HG03064 (cell line): ENCODE measurements around the gene IFNL1.
A peak's percentile ranks its signal among the peaks of the same experiment; 100 is the strongest.
"Not testable (repeated sequence)": the region's sequence is repeated elsewhere in the genome, so short reads cannot be mapped to it uniquely, and the experiment has no call there.

Experiments used
- ATAC-seq: cut with Tn5 transposase; IDR thresholded peaks from one replicate; pipeline ENCODE4 v1.9.1; 2021; ENCODE audit warnings: low read depth; ENCODE audit not compliant: unreplicated experiment

IFNL1 gene

GRCh38 chr19:39328046-39328705, 32.0 kb downstream of the IFNL1 start:
- no peak for ATAC-seq

GRCh38 chr19:39329948-39330347, 33.7 kb downstream of the IFNL1 start:
- no peak for ATAC-seq

DNA sequence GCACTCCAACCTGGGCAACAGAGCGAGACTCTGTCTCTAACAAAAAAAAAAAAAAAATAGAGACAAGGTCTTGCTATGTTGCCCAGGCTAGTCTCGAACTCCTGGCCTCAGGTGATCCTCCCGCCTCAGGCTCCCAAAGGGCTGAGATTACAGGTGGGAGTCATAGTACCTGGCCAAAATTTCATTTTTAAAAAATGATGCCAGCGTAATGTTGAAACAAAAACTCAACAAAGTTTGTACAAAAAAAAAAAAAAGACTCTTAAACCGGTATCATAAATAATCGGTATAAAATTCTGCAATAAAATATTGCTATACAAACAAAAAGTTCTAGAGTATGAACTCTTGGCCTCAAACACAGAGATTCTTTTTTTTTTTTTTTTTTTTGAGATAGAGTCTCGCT, 36.1 kb downstream of the IFNL1 start:
- ATAC-seq = no peak

DNA sequence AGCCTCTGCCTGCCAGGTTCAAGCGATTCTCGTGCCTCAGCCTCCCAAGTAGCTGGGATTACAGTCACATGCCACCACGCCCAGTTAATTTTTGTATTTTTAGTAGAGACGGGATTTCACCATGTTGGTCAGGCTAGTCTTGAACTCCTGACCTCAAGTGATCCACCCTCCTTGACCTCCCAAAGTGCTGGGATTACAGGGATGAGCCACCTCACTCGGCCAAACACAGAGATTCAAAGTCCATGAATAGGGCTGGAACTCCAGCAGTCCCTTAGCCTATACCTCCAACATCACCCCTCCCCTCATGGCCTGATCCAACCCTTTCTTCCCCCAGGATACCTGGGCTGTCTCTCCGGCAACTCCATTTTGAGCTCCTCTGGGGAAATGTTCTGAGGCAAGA, 36.5 kb downstream of the IFNL1 start:
- ATAC-seq = not testable (repeated sequence)

GRCh38 chr19:39333507-39333906, 37.3 kb downstream of the IFNL1 start:
- ATAC-seq = no peak

- ATAC-seq = no peak
Measured at GRCh38 chr19:39334444-39334976, 38.3 kb downstream of the IFNL1 start.

DNA sequence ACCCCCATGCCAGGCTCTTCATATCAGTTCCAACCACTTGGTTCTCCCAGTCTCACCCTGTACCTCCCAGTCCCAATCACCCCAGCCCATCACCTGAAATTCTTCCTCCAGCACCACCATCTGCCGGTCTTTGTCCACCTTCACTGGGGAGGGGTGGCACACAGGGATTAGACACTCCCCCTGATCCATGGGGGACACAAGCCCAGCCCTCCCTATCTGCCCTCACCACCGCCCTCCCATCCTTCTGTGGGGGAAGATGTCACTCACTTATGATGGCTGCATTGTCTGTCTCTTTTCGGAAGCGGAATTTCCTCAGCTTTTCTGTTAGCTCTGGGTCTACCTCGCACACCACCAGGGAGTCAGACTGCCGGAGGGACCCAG, 39.0 kb downstream of the IFNL1 start:
- no peak for ATAC-seq

DNA sequence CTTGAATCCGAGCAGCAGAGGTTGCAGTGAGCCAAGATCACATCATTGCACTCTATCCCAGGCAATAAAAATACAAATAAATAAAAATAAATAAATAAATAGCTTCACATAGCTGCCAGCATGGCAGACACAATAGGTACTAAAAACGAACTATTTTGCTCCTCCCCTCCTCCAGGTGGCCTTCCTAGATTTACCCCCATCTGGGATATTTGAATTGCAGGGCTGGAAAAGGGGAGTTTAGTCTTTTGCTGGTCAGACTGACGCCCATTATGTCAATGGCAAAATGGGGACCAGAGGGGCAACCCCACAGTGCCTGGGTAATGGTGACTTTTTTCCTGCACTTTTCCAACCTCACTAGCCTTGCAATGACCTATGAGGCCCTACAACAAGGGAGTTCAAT, 40.3 kb downstream of the IFNL1 start:
- no peak for ATAC-seq

DNA sequence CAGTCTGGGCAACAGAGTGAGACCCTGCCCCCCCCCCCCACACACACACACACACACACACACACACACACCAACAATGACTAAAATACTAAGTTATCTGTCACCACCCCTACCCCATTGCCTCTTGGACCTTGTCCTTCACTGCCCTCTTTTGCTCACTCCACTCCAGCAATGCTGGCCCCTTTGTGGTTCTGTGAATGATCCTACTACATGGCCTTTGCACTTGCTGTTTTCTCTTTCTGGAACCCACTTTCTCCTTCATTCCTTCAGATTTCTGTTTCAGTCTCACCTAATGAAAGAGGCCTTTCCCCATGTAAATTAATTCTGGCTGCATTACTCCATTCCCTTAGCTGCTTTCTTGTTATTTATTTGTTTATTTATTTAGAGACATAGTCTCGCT, 43.5 kb downstream of the IFNL1 start:
- no peak for ATAC-seq

DNA sequence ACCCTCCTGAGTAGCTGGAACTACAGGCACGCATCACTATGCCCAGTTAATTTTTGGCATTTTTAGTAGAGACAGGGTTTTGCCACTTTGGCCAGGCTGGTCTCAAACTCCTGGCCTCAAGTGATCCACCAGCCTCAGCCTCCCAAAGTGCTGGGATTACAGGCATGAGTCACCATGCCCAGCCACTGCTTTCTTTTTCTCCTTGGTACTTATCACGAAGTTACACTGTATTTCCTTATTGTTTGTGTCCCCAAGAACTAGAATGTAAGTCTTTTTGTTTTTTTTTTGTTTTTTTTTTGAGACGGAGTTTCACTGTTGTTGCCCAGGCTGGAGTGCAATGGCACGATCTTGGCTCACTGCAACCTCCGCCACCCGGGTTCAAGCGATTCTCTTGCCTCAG, 43.9 kb downstream of the IFNL1 start:
- not testable (repeated sequence) for ATAC-seq

DNA sequence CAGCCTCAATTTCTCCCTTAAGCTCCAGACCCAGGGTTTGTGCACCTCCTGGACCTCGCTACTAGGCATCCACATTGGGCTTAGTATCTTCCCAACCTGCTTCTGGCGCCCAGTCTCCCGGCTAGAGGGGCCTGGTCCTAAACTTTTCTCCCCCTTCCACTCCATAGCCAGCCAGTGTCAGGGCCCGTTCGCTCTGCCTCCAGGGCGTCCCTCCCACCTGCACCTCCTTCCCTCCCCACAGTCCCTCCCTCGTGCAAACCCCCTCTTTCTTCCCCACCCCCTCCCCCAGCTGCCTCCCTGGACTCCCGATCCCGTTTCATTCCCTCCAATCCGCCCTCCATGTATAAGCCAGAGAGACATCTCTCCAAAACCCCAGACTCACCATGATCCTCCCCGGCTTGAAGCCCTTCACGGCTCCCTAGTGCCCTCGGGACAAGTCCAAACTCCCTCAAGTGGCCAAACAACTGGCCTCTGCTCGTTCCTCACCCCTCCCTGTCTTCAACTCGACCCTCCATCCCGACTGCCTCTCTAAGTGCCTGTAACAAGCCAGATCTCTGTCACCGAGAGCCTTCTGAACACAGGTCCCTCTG, 45.0 kb downstream of the IFNL1 start:
- ATAC-seq = no peak

DNA sequence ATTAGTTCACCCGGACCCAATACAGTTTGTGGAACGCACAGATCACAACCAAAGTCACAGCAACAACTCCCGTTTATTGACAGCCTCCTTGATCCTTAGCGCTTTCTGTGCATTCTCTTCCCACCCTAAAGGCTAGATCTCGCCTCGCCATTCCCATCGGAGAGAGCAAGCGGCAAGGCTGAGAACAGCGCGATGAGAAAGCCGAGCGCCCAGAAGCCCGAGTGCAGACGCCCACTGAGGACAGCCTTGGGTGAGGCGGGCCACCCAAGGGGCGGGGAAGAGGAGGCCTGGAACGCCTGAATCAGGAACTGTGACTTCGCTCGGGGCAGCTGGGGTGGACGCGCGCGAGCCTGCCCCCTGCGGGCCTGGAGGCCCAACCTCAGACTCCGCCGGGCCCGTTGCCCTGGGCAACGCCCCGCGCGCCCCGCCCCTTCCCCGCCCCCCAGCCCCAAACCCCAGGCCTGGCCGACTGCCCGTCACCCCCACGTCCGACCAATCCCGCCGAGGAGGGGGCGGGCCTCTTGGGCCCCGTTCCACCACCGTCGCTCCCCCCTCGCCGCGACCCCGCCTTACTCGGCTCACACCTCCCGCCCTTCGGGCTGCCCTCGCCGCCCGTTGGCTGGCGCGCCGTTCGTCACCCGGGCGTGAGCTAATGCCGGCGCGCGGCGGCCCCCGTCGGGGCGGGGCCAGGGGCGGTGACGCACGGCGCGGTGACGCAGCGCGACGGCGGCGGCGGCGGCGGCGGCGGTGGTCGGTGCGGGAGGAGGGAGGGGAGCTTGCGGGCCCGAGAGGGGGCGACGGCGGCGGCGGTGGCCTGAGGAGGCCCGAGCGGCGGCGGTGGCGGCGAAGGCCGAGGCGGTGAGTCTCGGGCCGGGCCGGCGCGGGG, 45.8 kb downstream of the IFNL1 start, which contains the start of gene SAMD4B:
Gene SAMD4B, plus strand, starts transcription at position 703 of the 886 bp plus-strand sequence. CDS start 14,473 bp downstream, outside the sequence.
- peak; percentile 81 for ATAC-seq

DNA sequence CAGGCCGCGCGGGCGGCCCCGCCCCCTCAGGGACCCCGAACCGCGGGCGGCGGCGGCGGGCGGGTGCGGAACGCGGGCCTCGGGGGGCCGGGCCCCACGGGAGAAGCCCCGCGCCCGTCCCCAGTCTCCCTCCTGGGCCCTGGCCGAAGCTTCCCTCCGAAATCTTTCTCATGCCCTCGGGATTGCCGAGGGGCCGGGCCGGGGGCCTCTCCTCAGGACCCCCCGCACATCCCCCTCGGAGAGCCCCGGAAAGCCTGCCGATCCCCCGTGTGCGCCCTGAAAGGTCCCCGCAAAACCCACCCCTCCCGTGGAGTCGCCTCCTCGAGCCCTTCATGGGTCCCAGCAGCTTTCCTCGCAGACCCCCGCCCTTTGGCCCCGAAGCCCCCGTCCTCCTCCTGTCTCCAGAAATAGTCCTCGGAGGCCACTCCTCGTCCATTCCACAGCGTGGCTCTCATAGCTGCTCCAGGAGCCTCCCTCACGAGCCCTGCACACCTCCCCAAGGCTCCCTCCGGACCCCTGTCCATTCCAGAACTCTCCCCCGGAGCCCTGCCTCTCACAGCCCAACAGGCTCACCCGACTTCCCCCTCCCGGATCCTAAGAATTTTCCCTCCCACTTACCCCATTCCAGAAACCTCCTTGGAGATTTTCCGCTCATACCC, 46.6 kb downstream of the IFNL1 start:
- ATAC-seq = peak; percentile 5

DNA sequence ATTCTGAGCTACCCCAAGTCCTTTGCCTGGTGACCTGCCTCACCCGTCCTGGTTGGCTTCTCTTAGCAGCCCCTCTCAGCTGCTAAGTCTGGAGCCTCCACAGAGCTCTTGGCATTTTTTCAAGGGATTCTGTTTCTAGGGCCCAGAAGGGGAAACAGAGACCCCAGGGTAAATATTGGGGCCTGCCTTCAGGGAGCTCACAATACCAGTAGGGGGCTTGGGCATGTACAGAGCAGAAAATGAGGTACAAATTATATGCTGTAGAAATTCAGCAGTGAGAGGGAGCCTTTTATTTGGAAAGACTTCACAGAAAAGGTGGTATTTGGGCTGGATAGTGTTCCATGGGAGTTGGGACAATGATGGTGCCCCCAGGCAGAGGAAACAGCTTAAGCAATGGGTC, 49.7 kb downstream of the IFNL1 start:
- ATAC-seq = no peak

DNA sequence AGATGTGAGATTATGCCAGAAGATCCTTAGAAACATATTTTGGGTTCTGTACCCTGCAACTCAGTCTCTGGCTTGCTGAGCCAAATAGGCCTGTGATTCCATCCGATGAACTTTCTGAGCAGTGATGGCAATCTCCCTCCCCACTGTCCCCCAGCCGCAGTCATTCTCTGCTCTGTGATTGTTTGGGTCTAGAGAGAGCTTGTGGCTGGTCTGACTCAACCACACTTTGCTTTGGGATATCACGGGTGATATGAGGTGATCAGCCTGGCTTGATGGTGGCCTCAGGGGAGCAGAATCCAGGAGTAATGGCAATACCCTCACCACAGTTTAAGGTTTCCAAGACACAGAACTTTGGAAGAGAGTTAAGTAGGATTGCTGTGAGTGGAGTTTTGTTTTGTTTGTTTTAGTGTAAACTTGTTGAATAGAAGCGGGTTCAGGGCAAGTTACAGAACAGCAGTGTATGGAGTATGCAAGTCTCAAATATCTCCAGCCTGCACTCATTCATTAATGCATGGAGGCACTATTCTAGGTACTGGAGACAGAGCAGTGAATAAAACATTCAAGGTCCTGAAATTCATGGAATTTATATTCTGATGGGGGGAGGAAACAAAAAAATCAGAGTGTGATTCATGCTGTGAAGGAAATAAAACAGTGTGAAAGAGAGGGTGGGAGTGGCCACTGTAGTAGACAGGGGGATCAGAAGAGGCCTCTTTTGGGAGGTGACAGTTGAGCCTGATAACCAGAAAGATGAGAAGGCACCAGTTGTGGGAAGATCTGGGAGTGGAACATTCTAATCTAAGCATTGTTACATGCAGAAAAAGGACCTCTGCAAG, 51.3 kb downstream of the IFNL1 start:
- no peak for ATAC-seq
